Stomach smooth muscle (tissue), 2 donors: ENCODE results near the gene PDE11A.

Source experiments
- H3K27ac ChIP-seq: one replicate; pipeline ENCODE4 v1.7.0; 2013; ENCODE audit warnings: mild to moderate bottlenecking, low read length, inconsistent platforms
- H3K27me3 ChIP-seq, 2 donors: one replicate each; pipeline ENCODE4 v1.7.0; 2013; ENCODE audit warnings: low read length in 2 of 2; ENCODE audit not compliant: insufficient read depth in 2 of 2, control insufficient read depth in 1 of 2
- H3K36me3 ChIP-seq, 2 donors: one replicate each; pipeline ENCODE4 v1.7.0; 2013; ENCODE audit warnings: low read length in 2 of 2; ENCODE audit not compliant: control insufficient read depth in 2 of 2, insufficient read depth in 2 of 2
- H3K4me1 ChIP-seq: one replicate; pipeline ENCODE4 v1.7.0; 2013; ENCODE audit warnings: low read length; ENCODE audit not compliant: control insufficient read depth, insufficient read depth
- H3K4me3 ChIP-seq, 2 donors: one replicate each; pipeline ENCODE4 v1.7.0; 2013; ENCODE audit warnings: low read length in 2 of 2
- H3K9ac ChIP-seq, 2 donors: one replicate each; pipeline ENCODE4 v1.7.0; 2013; ENCODE audit warnings: low read length in 2 of 2, mild to moderate bottlenecking in 1 of 2
- H3K9me3 ChIP-seq, 2 donors: one replicate each; pipeline ENCODE4 v1.7.0; 2013; ENCODE audit warnings: low read length in 2 of 2; ENCODE audit not compliant: control insufficient read depth in 2 of 2
- donor health status: healthy.
- donor health status: Pancreatic carcinoma.

The PDE11A gene

DNA sequence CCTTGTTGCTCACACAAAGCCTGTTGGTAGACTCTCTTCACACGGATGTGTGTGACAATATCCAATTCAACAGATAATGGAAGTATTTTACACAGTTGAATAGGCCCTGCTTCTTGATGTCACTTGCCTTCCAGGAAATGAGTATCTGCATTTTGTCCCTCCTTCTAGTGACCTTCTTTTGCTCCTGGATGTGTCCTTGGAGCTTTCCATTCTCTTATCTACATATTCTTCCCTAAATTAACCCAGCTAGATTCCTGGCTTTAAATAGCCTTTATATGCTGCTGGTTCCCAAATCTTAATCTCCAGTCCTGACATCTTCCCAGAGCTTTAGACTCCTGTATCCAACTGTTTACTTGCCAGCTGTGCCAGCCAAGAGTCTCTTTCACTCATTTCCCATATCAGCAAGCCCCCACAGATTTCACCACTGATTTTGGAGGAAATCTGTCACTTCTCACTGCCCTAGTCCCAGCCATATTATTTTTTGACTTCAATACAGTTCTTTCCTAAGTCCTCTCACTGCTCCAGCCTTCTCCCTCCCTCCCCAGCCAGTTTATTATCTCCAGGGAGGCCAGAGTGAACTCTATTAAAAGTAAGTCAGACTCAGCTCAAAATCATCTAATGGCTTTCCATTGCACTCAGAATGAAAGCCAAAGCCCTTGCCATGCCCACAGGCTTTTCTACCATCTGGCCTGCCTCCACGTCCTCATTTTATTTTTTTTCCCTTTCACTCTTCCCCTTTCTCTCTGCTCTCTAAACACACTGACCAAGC, 170.0 kb downstream of the PDE11A start:
- Histone ChIP-seq H3K27ac (no peak overlapping the region), H3K4me1 (no peaks in the 10 kb centered on the region), H3K9ac (no peak overlapping the region), H3K27me3 (no peaks in the 10 kb centered on the region), H3K4me3 (no peak overlapping the region), H3K9me3 (no peaks in the 10 kb centered on the region), H3K36me3 (no peaks in the 10 kb centered on the region)

GRCh38 chr2:177900082-177900481, 172.5 kb downstream of the PDE11A start:
- H3K9ac ChIP-seq = no peak overlapping the region
- H3K9me3 ChIP-seq = no peaks in the 10 kb centered on the region
- H3K4me1 ChIP-seq = no peaks in the 10 kb centered on the region
- H3K36me3 ChIP-seq = no peaks in the 10 kb centered on the region
- no peak overlapping the region for H3K27ac ChIP-seq
- H3K27me3 ChIP-seq = no peaks in the 10 kb centered on the region
- H3K4me3 ChIP-seq = no peak overlapping the region

GRCh38 chr2:177897278-177897677, 175.3 kb downstream of the PDE11A start:
- no peaks in the 10 kb centered on the region for H3K9me3 ChIP-seq
- H3K9ac ChIP-seq = no peak overlapping the region
- H3K27me3 ChIP-seq = no peaks in the 10 kb centered on the region
- H3K4me3 ChIP-seq = no peak overlapping the region
- no peaks in the 10 kb centered on the region for H3K4me1 ChIP-seq
- no peaks in the 10 kb centered on the region for H3K36me3 ChIP-seq
- no peak overlapping the region for H3K27ac ChIP-seq

DNA sequence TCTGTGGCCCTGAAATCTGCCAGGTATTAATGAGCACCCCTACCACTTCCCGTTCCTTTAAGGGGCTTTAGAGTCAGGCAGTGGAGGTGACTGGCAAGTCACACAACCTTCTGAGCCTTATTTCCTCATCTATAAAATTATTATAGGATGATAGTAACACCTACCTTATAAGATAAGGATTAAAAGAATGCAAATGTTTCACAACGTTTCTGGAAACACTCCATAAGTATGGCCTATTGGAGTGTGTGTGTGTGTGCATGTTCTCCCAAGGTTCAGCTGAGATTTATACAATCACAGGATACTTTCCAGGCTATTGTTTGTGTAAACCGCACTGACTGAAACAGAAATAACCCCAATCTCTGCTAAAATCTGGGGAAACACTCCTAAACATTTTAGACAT, 176.0 kb downstream of the PDE11A start:
- Histone ChIP-seq H3K27ac (no peak overlapping the region), H3K9me3 (no peaks in the 10 kb centered on the region), H3K4me1 (no peaks in the 10 kb centered on the region), H3K9ac (no peak overlapping the region), H3K27me3 (no peaks in the 10 kb centered on the region), H3K36me3 (no peaks in the 10 kb centered on the region), H3K4me3 (no peak overlapping the region)

DNA sequence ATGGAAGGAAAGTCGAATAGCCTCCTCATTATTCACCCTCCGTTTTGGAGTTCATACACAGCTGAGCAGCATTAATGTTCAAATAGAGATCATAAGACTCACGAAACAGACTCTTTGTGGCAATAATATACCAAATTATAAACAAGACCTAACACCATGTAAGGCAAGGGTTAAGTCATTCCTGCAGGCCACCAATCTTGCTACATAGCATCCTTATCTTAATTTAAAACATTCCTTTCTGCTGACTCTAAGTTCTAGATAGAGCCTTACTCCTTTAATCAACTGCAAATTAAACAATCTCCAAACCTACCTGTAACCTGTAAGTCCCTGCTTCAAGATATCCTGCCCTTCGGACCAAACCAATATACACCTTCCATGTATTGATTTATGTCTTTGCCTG, 178.0 kb downstream of the PDE11A start:
- Histone ChIP-seq H3K4me3 (no peak overlapping the region), H3K9me3 (no peaks in the 10 kb centered on the region), H3K9ac (no peak overlapping the region), H3K27ac (no peak overlapping the region), H3K27me3 (no peaks in the 10 kb centered on the region), H3K36me3 (no peaks in the 10 kb centered on the region), H3K4me1 (no peaks in the 10 kb centered on the region)

GRCh38 chr2:177893880-177894279, 178.7 kb downstream of the PDE11A start:
- Histone ChIP-seq H3K27me3 (no peaks in the 10 kb centered on the region), H3K9me3 (no peaks in the 10 kb centered on the region), H3K4me1 (no peaks in the 10 kb centered on the region), H3K27ac (no peak overlapping the region), H3K9ac (no peak overlapping the region), H3K36me3 (no peaks in the 10 kb centered on the region), H3K4me3 (no peak overlapping the region)

- H3K27ac ChIP-seq = no peak overlapping the region
Measured at GRCh38 chr2:177891533-177891932, 181.0 kb downstream of the PDE11A start.

DNA sequence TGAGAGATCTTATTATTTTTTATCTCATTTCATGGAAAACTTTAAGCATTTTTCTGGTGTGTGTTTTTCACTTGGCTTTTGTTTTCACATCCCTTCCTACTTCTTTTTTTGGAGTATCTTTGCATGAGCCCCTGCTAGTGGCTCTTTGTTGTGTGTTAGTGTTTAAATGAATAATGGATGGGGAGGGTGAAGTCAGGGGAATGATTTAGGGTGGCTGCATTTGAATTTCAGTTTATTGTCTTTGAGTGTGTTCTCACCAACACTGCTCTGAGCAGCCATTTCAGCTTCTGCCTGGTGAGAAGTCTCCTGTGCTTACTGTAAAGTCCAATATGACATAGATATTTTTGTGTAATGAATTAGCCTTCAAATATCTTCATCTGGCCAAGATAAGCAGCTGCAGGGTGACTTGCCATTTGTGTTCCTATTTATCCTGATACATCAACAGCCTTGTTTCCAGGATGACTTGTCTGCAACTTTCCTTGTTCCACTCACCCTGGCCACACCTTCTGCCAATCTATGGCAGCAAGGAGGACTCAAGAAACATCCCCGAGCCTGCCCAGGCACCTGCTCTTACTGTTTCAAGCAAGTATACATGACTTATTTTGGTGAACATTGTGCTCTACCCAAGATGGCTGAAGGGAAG, 182.6 kb downstream of the PDE11A start:
- Histone ChIP-seq H3K9me3 (no peaks in the 10 kb centered on the region), H3K4me3 (no peak overlapping the region), H3K27me3 (no peaks in the 10 kb centered on the region), H3K36me3 (no peaks in the 10 kb centered on the region), H3K9ac (no peak overlapping the region), H3K4me1 (no peaks in the 10 kb centered on the region), H3K27ac (no peak overlapping the region)

More at GRCh38 chr2:177891533-177891932, 181.0 kb downstream of the PDE11A start:
- Histone ChIP-seq H3K27me3 (no peaks in the 10 kb centered on the region), H3K4me1 (no peaks in the 10 kb centered on the region), H3K36me3 (no peaks in the 10 kb centered on the region), H3K4me3 (no peak overlapping the region), H3K9ac (no peak overlapping the region), H3K9me3 (no peaks in the 10 kb centered on the region)

DNA sequence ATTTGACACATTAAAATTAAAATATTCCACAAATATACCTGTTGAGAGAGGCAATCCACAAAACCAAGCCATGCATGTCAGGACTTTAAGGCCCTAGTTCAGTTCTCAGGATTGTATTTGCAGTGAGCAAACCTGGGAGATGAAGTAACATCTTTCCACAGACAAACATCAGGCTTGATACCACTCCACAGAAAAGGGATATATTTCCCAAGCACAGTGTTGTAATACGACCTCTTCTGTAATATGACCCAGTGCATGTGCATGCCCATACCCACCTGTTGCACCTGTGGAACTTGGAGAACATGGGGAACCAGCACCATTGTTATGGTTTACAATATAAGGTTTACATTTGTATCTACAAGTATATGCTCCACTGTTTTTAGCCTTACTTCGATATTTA, 184.0 kb downstream of the PDE11A start:
- no peak overlapping the region for H3K4me3 ChIP-seq
- no peak overlapping the region for H3K9ac ChIP-seq

GRCh38 chr2:177887722-177888121, 184.9 kb downstream of the PDE11A start:
- Histone ChIP-seq H3K4me3 (no peak overlapping the region), H3K27me3 (no peaks in the 10 kb centered on the region), H3K36me3 (no peaks in the 10 kb centered on the region), H3K9me3 (no peaks in the 10 kb centered on the region), H3K27ac (no peak overlapping the region), H3K9ac (no peak overlapping the region), H3K4me1 (no peaks in the 10 kb centered on the region)

More for the DNA sequence above, 184.0 kb downstream of the PDE11A start:
- no peaks in the 10 kb centered on the region for H3K36me3 ChIP-seq
- H3K9me3 ChIP-seq = no peaks in the 10 kb centered on the region
- H3K27me3 ChIP-seq = no peaks in the 10 kb centered on the region
- no peaks in the 10 kb centered on the region for H3K4me1 ChIP-seq
- no peak overlapping the region for H3K27ac ChIP-seq

DNA sequence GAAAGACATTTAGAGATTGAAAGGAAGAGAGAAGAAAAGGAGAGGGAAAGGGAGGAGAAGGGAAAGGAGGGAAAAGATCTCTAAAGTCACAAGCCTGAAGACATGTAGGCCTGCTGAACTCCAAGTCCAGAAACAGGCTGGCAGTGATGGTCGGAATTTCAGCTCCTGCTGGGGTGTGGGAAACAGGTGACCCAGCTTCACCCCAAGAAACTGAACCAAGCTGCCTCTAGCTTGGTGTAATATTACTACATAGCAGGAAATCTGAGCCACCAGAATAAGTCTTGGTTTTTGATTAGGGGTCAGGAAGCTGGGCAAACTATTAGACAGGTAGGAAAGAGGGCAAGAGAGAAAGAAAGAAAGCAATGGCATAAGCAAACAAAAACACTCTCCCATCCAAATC, 185.8 kb downstream of the PDE11A start:
- Histone ChIP-seq H3K27ac (no peak overlapping the region), H3K4me3 (no peak overlapping the region), H3K36me3 (no peaks in the 10 kb centered on the region), H3K27me3 (no peaks in the 10 kb centered on the region), H3K9me3 (no peaks in the 10 kb centered on the region), H3K9ac (no peak overlapping the region), H3K4me1 (no peaks in the 10 kb centered on the region)
